MM.1S (cell line): ENCODE data around the gene TMPRSS3.

Experiments used
- EZH2 ChIP-seq: fragments of 300-600 bp; sonication (generic); optimal IDR thresholded peaks from 2 replicates; pipeline ENCODE3; 2017; ENCODE audit warnings: low read depth, mild to moderate bottlenecking, antibody characterized with exemption, low read length, mixed read lengths
- EZH2phosphoT487 ChIP-seq: fragments of 300-600 bp; sonication (generic); IDR thresholded peaks from 2 replicates; pipeline ENCODE4 v1.6.1; 2018; ENCODE audit warnings: antibody characterized with exemption, low read length
- TF ChIP-seq, protein P1 (sequence below): fragments of 300-600 bp; sonication (generic); IDR thresholded peaks from 2 replicates; pipeline ENCODE4 v1.5.1; 2016; ENCODE audit warnings: antibody characterized with exemption, low read length, mixed read lengths

GRCh38 chr21:42389449-42389835, 6.4 kb downstream of the TMPRSS3 start:
- TF ChIP-seq, protein P1, sequence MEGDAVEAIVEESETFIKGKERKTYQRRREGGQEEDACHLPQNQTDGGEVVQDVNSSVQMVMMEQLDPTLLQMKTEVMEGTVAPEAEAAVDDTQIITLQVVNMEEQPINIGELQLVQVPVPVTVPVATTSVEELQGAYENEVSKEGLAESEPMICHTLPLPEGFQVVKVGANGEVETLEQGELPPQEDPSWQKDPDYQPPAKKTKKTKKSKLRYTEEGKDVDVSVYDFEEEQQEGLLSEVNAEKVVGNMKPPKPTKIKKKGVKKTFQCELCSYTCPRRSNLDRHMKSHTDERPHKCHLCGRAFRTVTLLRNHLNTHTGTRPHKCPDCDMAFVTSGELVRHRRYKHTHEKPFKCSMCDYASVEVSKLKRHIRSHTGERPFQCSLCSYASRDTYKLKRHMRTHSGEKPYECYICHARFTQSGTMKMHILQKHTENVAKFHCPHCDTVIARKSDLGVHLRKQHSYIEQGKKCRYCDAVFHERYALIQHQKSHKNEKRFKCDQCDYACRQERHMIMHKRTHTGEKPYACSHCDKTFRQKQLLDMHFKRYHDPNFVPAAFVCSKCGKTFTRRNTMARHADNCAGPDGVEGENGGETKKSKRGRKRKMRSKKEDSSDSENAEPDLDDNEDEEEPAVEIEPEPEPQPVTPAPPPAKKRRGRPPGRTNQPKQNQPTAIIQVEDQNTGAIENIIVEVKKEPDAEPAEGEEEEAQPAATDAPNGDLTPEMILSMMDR, result no peak
- TF ChIP-seq EZH2phosphoT487 (no peak), EZH2 (no peak)
